IMR-90 (cell line): ENCODE data around the gene SNTG2. TPM values are rescaled to one million over a fixed set of nuclear protein-coding genes. Genes with fewer than 3 reads are reported as not detected.

Source experiments
- ATAC-seq: fragments of 200-7000 bp; cut with Tn5 transposase; 2 replicates; pipeline ENCODE4 v1.9.1; 2020; ENCODE audit warnings: low read depth, mild to moderate bottlenecking, moderate library complexity
- BruUV-seq: library from RNA; stranded (reverse); fragments of 400-500 nt; replicated peaks from 2 replicates; lab custom pipeline; 2021; lab: Mats Ljungman, UMichigan
- CTCF ChIA-PET: fragments of 300-600 bp; formaldehyde crosslinking; extraction: SDS; loops from one replicate; lab custom pipeline; 2021; ENCODE audit warnings: antibody characterized with exemption; lab: Yijun Ruan, JAX
- POLR2A ChIA-PET: fragments of 300-600 bp; sonication (Branson Sonifier 250); formaldehyde crosslinking; loops from one replicate; lab custom pipeline; 2022; ENCODE audit warnings: antibody characterized with exemption; ENCODE audit not compliant: unreplicated experiment; lab: Charles Lee
- DNase-seq: peaks from one replicate; pipeline ENCODE4 v3.0.0; 2013
- H2AFZ ChIP-seq: replicated peaks from 2 replicates; pipeline ENCODE3; 2013; ENCODE audit warnings: low read length, mild to moderate bottlenecking; ENCODE audit not compliant: poor library complexity
- H2AK5ac ChIP-seq: 2 replicates; pipeline ENCODE4 v1.6.1; 2013; ENCODE audit warnings: low read depth, low read length, inconsistent platforms
- H2AK9ac ChIP-seq: replicated peaks from 2 replicates; pipeline ENCODE3; 2013; ENCODE audit warnings: mild to moderate bottlenecking, low read depth, low read length, moderate library complexity; ENCODE audit not compliant: poor library complexity
- H2BK120ac ChIP-seq: 2 replicates; pipeline ENCODE4 v1.6.1; 2013; ENCODE audit warnings: low read depth, low read length, inconsistent platforms
- H2BK15ac ChIP-seq: 3 replicates; pipeline ENCODE4 v1.6.1; 2013; ENCODE audit warnings: low read depth, low read length, inconsistent platforms
- H2BK20ac ChIP-seq: 2 replicates; pipeline ENCODE4 v1.6.1; 2013; ENCODE audit warnings: low read depth, mild to moderate bottlenecking, inconsistent platforms, low read length, moderate library complexity
- H2BK5ac ChIP-seq: 2 replicates; pipeline ENCODE4 v1.6.1; 2013; ENCODE audit warnings: mild to moderate bottlenecking, low read depth, low read length, inconsistent platforms; ENCODE audit not compliant: poor library complexity, severe bottlenecking
- H3K14ac ChIP-seq: replicated peaks from 2 replicates; pipeline ENCODE4 v1.6.1; 2013; ENCODE audit warnings: low read depth, low read length, inconsistent platforms
- H3K18ac ChIP-seq: 2 replicates; pipeline ENCODE4 v1.6.1; 2013; ENCODE audit warnings: low read depth, low read length, control low read depth
- H3K23ac ChIP-seq: 2 replicates; pipeline ENCODE4 v1.6.1; 2013; ENCODE audit warnings: low read depth, low read length, inconsistent platforms
- H3K27ac ChIP-seq: 2 replicates; pipeline ENCODE4 v1.5.1; 2013; ENCODE audit warnings: mild to moderate bottlenecking, control low read depth, low read length; ENCODE audit not compliant: insufficient read depth
- H3K27me3 ChIP-seq: 2 replicates; pipeline ENCODE4 v1.6.1; 2013; ENCODE audit warnings: low read length; ENCODE audit not compliant: control insufficient read depth, insufficient read depth
- H3K36me3 ChIP-seq: 2 replicates; pipeline ENCODE4 v1.6.1; 2013; ENCODE audit warnings: low read length, mixed read lengths; ENCODE audit not compliant: control insufficient read depth, insufficient read depth
- H3K4ac ChIP-seq: 2 replicates; pipeline ENCODE4 v1.6.1; 2013; ENCODE audit warnings: low read depth, low read length, inconsistent platforms
- H3K4me1 ChIP-seq: 2 replicates; pipeline ENCODE4 v1.6.1; 2013; ENCODE audit warnings: low read length, mixed read lengths; ENCODE audit not compliant: control insufficient read depth, insufficient read depth
- H3K4me2 ChIP-seq: 2 replicates; pipeline ENCODE4 v1.6.1; 2013; ENCODE audit warnings: low read depth, mild to moderate bottlenecking, control low read depth, low read length, moderate library complexity
- H3K4me3 ChIP-seq: 2 replicates; pipeline ENCODE4 v1.5.1; 2013; ENCODE audit warnings: low read depth, mild to moderate bottlenecking, control low read depth, low read length, moderate library complexity; ENCODE audit not compliant: insufficient read depth
- H3K56ac ChIP-seq: 2 replicates; pipeline ENCODE4 v1.6.1; 2013; ENCODE audit warnings: low read length, inconsistent platforms; ENCODE audit not compliant: insufficient read depth; ENCODE audit errors: extremely low read depth
- H3K79me1 ChIP-seq, 2 experiments: 2 replicates each; pipeline ENCODE4 v1.6.1; 2013; ENCODE audit warnings: low read length in 2 of 2, inconsistent platforms in 1 of 2, low read depth in 1 of 2
- H3K9ac ChIP-seq: 2 replicates; pipeline ENCODE4 v1.6.1; 2013; ENCODE audit warnings: low read depth, low read length, control low read depth
- H3K9me1 ChIP-seq: 2 replicates; pipeline ENCODE4 v1.6.1; 2013; ENCODE audit warnings: low read length, inconsistent platforms; ENCODE audit not compliant: insufficient read depth
- H3K9me3 ChIP-seq: 2 replicates; pipeline ENCODE4 v1.6.1; 2013; ENCODE audit warnings: low read length; ENCODE audit not compliant: control insufficient read depth, insufficient read depth
- H4K20me1 ChIP-seq: 2 replicates; pipeline ENCODE4 v1.6.1; 2013; ENCODE audit warnings: low read length, inconsistent platforms; ENCODE audit not compliant: insufficient read depth
- H4K5ac ChIP-seq: 2 replicates; pipeline ENCODE4 v1.6.1; 2013; ENCODE audit warnings: mild to moderate bottlenecking, low read depth, low read length, control low read depth
- H4K8ac ChIP-seq, 2 experiments: 2 replicates each; pipeline ENCODE4 v1.6.1; 2013; ENCODE audit warnings: low read depth in 2 of 2, low read length in 2 of 2, control low read depth in 1 of 2, inconsistent platforms in 1 of 2
- H4K91ac ChIP-seq: 2 replicates; pipeline ENCODE4 v1.6.1; 2013; ENCODE audit warnings: low read depth, low read length, inconsistent platforms; ENCODE audit not compliant: insufficient read depth
- BHLHE40 ChIP-seq: fragments of 150-350 bp; IDR thresholded peaks from 2 replicates; pipeline ENCODE4 v1.6.1; 2016; ENCODE audit warnings: mild to moderate bottlenecking, low read depth, low read length
- CEBPB ChIP-seq: IDR thresholded peaks from 2 replicates; pipeline ENCODE4 v1.6.1; 2012; ENCODE audit warnings: low read depth, low read length, improper control_type of control experiment
- CHD1 ChIP-seq: IDR thresholded peaks from 2 replicates; pipeline ENCODE4 v1.6.1; 2012; ENCODE audit warnings: low read depth, low read length, improper control_type of control experiment
- FOS ChIP-seq: fragments of 150-350 bp; IDR thresholded peaks from 2 replicates; pipeline ENCODE4 v1.6.1; 2016; ENCODE audit warnings: low read depth, low read length
- MAFK ChIP-seq: IDR thresholded peaks from 2 replicates; pipeline ENCODE4 v1.6.1; 2012; ENCODE audit warnings: low read depth, low read length, improper control_type of control experiment
- MAZ ChIP-seq: IDR thresholded peaks from 2 replicates; pipeline ENCODE4 v1.6.1; 2012; ENCODE audit warnings: low read depth, mild to moderate bottlenecking, low read length, improper control_type of control experiment, moderate library complexity, borderline replicate concordance
- MXI1 ChIP-seq: IDR thresholded peaks from 2 replicates; pipeline ENCODE4 v1.6.1; 2012; ENCODE audit warnings: low read depth, mild to moderate bottlenecking, low read length, moderate library complexity, borderline replicate concordance
- NFE2L2 ChIP-seq: fragments of 150-350 bp; IDR thresholded peaks from 2 replicates; pipeline ENCODE4 v1.6.1; 2016; ENCODE audit warnings: low read depth, mild to moderate bottlenecking, low read length
- POLR2A ChIP-seq: IDR thresholded peaks from 2 replicates; pipeline ENCODE4 v1.6.1; 2012; ENCODE audit warnings: mild to moderate bottlenecking, low read depth, low read length
- RAD21 ChIP-seq: IDR thresholded peaks from 2 replicates; pipeline ENCODE4 v1.6.1; 2012; ENCODE audit warnings: low read length, improper control_type of control experiment
- RCOR1 ChIP-seq: IDR thresholded peaks from 2 replicates; pipeline ENCODE4 v1.6.1; 2012; ENCODE audit warnings: mild to moderate bottlenecking, low read length, improper control_type of control experiment; ENCODE audit not compliant: insufficient replicate concordance
- RFX5 ChIP-seq: IDR thresholded peaks from 2 replicates; pipeline ENCODE4 v1.8.0; 2012; ENCODE audit warnings: low read depth, mild to moderate bottlenecking, low read length, moderate library complexity
- SMC3 ChIP-seq: fragments of 150-350 bp; IDR thresholded peaks from 2 replicates; pipeline ENCODE4 v1.6.1; 2016; ENCODE audit warnings: low read depth, mild to moderate bottlenecking, antibody characterized with exemption, low read length, moderate library complexity
- dilution Hi-C: fragments of 300-500 bp; cut with HindIII; formaldehyde crosslinking; loops from one replicate; pipeline ENCODE4 v1.14.3; 2018; ENCODE audit warnings: low sequenced_read_pairs; ENCODE audit not compliant: unreplicated experiment
- in situ Hi-C: fragments of 300-500 bp; cut with MboI; formaldehyde crosslinking; loops from 3 replicates; pipeline ENCODE4 v1.14.3; 2019; ENCODE audit warnings: low sequenced_read_pairs, inconsistent platforms, mixed read lengths
- intact Hi-C: fragments of 100-400 bp; cut with micrococcal nuclease; formaldehyde crosslinking; loops from 2 replicates; pipeline ENCODE4 v1.10.0; 2022
- polyA plus RNA-seq, 3 experiments: library from polyadenylated mRNA; depleted of rRNA; stranded (reverse); fragments of >200 nt; gene quantifications; 2 replicates each; pipeline ENCODE4 v1.2.3, GENCODE V29; 2012; ENCODE audit warnings: low replicate concordance in 1 of 3
- total RNA-seq: library from RNA; depleted of rRNA; stranded (reverse); fragments of >200 nt; gene quantifications from 2 replicates; pipeline ENCODE4 v1.2.3, GENCODE V29; 2012
- TF ChIP-seq, protein P1 (sequence below): fragments of 150-350 bp; IDR thresholded peaks from 2 replicates; pipeline ENCODE4 v1.6.1; 2017; ENCODE audit warnings: mild to moderate bottlenecking, antibody characterized with exemption, low read length, low read depth
- TF ChIP-seq, protein P2 (sequence below): fragments of 150-350 bp; IDR thresholded peaks from 2 replicates; pipeline ENCODE4 v1.6.1; 2016; ENCODE audit warnings: low read depth, mild to moderate bottlenecking, low read length, moderate library complexity, borderline replicate concordance
- TF ChIP-seq, protein P3 (sequence below): conservative IDR thresholded peaks from 2 replicates; pipeline ENCODE4 v1.5.1; 2012; ENCODE audit warnings: mild to moderate bottlenecking, low read depth, low read length, improper control_type of control experiment

SNTG2 gene
- total and polyA plus RNA-seq, 2 of the 4 experiments (the other 2 are of a cell fraction): under 0.01 to 0.17 TPM

DNA sequence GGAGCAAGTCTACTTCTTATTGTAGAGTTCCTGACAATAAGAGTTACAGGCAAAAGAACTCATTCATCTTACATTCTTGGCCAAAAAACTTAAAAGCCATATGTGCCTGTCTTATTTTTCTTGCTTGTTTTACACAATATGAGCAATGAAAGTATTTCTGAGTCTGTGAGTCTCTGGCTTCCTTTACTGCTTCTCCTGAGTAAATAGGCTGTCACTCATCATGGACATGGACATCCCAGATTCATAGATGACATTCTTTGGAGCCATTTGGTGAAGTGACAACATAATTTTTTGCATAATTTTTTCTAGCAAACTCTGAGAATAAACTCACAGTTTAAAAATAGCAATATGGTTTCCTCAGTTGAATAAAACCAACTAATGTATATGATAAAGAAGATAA lies 179.3 kb downstream of the SNTG2 start:
- DNase-seq: no peak
- Histone ChIP-seq H3K9me3 (no peaks in the 10 kb centered on the region), H3K9me1 (no peaks in the 10 kb centered on the region), H3K56ac (no peak overlapping the region), H2AFZ (no peak overlapping the region), H3K18ac (no peak overlapping the region), H3K4me3 (no peak overlapping the region), H3K27me3 (no peaks in the 10 kb centered on the region), H2AK9ac (no peak overlapping the region), H4K91ac (no peak overlapping the region), H3K9ac (no peak overlapping the region), H3K14ac (no peak overlapping the region), H3K79me1 (no peaks in the 10 kb centered on the region), H3K23ac (no peak overlapping the region), H2BK20ac (no peak overlapping the region), H2BK120ac (no peak overlapping the region), H4K5ac (no peak overlapping the region), H3K36me3 (no peaks in the 10 kb centered on the region), H2BK15ac (no peak overlapping the region), H3K4me1 (no peaks in the 10 kb centered on the region), H4K8ac (no peak overlapping the region), H3K4ac (no peak overlapping the region), H3K27ac (no peak overlapping the region), H2BK5ac (no peak overlapping the region), H3K4me2 (no peak overlapping the region), H4K20me1 (no peaks in the 10 kb centered on the region), H2AK5ac (no peak overlapping the region)
- ChIA-PET POLR2A (no interaction called here), CTCF (interaction anchor here (0.6 to 0.7 kb wide), 2 partner anchors 10 to 422 kb away, joined by 3 read pairs; no protein-coding TSS in a partner anchor)
- dilution Hi-C loops: no loop called here
- TF ChIP-seq, protein P1, sequence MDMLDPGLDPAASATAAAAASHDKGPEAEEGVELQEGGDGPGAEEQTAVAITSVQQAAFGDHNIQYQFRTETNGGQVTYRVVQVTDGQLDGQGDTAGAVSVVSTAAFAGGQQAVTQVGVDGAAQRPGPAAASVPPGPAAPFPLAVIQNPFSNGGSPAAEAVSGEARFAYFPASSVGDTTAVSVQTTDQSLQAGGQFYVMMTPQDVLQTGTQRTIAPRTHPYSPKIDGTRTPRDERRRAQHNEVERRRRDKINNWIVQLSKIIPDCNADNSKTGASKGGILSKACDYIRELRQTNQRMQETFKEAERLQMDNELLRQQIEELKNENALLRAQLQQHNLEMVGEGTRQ: no peak
- TF ChIP-seq RAD21 (no peak), RFX5 (no peak), SMC3 (no peak), NFE2L2 (no peak), MAZ (no peak), FOS (no peak), MAFK (no peak), CEBPB (no peak), POLR2A (no peak), CHD1 (no peak), BHLHE40 (no peak), MXI1 (no peak), RCOR1 (no peak)
- TF ChIP-seq, protein P2, sequence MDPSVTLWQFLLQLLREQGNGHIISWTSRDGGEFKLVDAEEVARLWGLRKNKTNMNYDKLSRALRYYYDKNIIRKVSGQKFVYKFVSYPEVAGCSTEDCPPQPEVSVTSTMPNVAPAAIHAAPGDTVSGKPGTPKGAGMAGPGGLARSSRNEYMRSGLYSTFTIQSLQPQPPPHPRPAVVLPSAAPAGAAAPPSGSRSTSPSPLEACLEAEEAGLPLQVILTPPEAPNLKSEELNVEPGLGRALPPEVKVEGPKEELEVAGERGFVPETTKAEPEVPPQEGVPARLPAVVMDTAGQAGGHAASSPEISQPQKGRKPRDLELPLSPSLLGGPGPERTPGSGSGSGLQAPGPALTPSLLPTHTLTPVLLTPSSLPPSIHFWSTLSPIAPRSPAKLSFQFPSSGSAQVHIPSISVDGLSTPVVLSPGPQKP: no peak
- TF ChIP-seq, protein P3, sequence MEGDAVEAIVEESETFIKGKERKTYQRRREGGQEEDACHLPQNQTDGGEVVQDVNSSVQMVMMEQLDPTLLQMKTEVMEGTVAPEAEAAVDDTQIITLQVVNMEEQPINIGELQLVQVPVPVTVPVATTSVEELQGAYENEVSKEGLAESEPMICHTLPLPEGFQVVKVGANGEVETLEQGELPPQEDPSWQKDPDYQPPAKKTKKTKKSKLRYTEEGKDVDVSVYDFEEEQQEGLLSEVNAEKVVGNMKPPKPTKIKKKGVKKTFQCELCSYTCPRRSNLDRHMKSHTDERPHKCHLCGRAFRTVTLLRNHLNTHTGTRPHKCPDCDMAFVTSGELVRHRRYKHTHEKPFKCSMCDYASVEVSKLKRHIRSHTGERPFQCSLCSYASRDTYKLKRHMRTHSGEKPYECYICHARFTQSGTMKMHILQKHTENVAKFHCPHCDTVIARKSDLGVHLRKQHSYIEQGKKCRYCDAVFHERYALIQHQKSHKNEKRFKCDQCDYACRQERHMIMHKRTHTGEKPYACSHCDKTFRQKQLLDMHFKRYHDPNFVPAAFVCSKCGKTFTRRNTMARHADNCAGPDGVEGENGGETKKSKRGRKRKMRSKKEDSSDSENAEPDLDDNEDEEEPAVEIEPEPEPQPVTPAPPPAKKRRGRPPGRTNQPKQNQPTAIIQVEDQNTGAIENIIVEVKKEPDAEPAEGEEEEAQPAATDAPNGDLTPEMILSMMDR: no peak
- in situ Hi-C loops: no loop called here
- intact Hi-C loops: loop anchor here (5.0 kb wide), 1 partner anchor 178 kb away; the partner anchor contains the start of gene SNTG2
- no peak for ATAC-seq
- no TSS peak for BruUV-seq
